Measurements from ENCODE around the gene FAM131C. TPM values are rescaled to one million over a fixed set of nuclear protein-coding genes. Genes with fewer than 3 reads are reported as not detected.

The FAM131C gene
- polyA plus RNA-seq, 4 donors, result 0.21 to 1.6 (median 0.45) TPM; not detected in 1

DNA sequence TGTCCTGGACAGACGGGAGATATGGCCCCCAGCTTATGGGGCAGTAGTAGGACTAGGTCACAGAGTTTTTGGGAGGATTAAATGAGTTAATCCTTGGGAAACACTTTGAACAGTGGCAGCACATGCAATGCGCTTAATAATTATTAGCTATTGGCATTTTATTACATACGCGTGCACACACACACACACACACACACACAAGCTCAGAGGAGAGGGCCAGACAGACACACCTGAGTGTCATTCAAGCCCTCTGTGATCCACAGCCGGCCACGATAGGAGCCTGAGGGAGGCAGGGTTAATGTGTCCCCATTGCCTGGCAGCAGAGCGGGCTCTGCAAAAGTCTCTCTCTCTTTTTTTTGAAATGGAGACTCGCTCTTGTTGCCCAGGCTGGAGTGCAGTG, 44.5 kb upstream of the FAM131C start:
- no peak for DNase-seq
- Histone ChIP-seq H3K4me1 (ENCODE audit: control insufficient read depth in 3 of 3, insufficient read depth in 2 of 3, low read depth in 1 of 3, low read length in 2 of 3) (peaks cover 0 to 5% (median 0%) of the 10 kb centered on the region in 3 donors), H3K36me3 (ENCODE audit: control insufficient read depth in 3 of 3, insufficient read depth in 2 of 3, low read depth in 1 of 3, low read length in 3 of 3) (peaks cover 0 to 5% (median 0%) of the 10 kb centered on the region in 3 donors), H3K27me3 (ENCODE audit: control insufficient read depth in 3 of 3, insufficient read depth in 3 of 3, low read length in 3 of 3) (no peaks in the 10 kb centered on the region), H3K9me3 (ENCODE audit: control insufficient read depth in 2 of 2, insufficient read depth in 1 of 2, low read depth in 1 of 2, low read length in 1 of 2) (no peaks in the 10 kb centered on the region), H3K4me3 (ENCODE audit: low read depth in 1 of 3, low read length in 3 of 3) (no peak overlapping the region), H3K27ac (ENCODE audit: low read depth in 1 of 3, low read length in 2 of 3) (no peak overlapping the region)
- WGBS, 3 donors, result 53 to 73% (median 60%) methylated on average over 8 of the region's 8 CpGs
- FAIRE-seq, result no peak

DNA sequence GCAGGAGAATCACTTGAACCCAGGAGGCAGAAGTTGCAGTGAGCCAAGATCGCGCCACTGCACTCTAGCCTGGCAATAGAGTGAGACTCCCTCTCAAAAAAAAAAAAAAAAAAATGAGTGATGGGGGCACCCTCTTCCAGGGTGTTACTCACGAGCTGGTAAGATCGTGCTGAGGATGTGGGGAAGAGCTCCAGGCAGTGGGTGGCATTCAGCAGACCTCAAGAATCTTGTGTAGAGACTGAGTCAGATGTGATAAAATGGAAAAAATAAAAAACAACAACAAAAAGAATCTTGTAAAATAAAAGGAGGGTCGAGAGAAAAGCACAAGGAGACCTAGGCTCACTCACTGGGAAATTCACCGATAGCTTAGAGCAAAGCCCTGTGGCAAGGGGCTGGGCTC, 43.9 kb upstream of the FAM131C start:
- DNase-seq (no peak), FAIRE-seq (no peak)
- H3K9me3 ChIP-seq (ENCODE audit: control insufficient read depth in 2 of 2, insufficient read depth in 1 of 2, low read depth in 1 of 2, low read length in 1 of 2), result no peaks in the 10 kb centered on the region
- no peak overlapping the region for H3K27ac ChIP-seq (ENCODE audit: low read depth in 1 of 3, low read length in 2 of 3)
- WGBS, 3 donors, result 84 to 90% (median 87%) methylated on average over 6 of the region's 6 CpGs
- peaks cover 0 to 11% (median 0%) of the 10 kb centered on the region in 3 donors for H3K4me1 ChIP-seq (ENCODE audit: control insufficient read depth in 3 of 3, insufficient read depth in 2 of 3, low read depth in 1 of 3, low read length in 2 of 3)
- no peaks in the 10 kb centered on the region for H3K36me3 ChIP-seq (ENCODE audit: control insufficient read depth in 3 of 3, insufficient read depth in 2 of 3, low read depth in 1 of 3, low read length in 3 of 3)
- H3K27me3 ChIP-seq (ENCODE audit: control insufficient read depth in 3 of 3, insufficient read depth in 3 of 3, low read length in 3 of 3), result no peaks in the 10 kb centered on the region
- no peak overlapping the region for H3K4me3 ChIP-seq (ENCODE audit: low read depth in 1 of 3, low read length in 3 of 3)

DNA sequence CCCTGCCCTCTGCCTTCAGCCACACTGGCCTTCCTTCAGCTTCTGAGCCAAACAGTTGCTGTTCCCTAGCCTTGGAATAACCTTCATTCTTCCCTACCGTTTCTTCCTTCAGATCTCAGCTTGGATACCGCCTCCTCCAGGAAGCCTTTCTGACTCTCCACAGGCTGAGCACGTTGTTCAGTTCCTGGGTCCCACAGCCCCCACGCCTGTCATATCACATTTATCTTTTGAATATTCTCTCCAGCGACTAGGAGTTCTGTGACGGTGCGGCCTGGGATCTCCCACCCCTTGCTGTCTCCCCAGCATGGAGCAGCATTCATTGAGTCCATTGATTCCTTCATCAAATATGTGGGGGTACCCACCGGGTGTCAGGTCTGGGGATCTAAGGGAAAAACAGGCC, 43.2 kb upstream of the FAM131C start:
- FAIRE-seq (no peak), DNase-seq (no peak)
- WGBS, 3 donors, result 83 to 84% (median 83%) methylated on average over 8 of the region's 8 CpGs
- Histone ChIP-seq H3K27ac (ENCODE audit: low read depth in 1 of 3, low read length in 2 of 3) (no peak overlapping the region), H3K36me3 (ENCODE audit: control insufficient read depth in 3 of 3, insufficient read depth in 2 of 3, low read depth in 1 of 3, low read length in 3 of 3) (no peaks in the 10 kb centered on the region), H3K27me3 (ENCODE audit: control insufficient read depth in 3 of 3, insufficient read depth in 3 of 3, low read length in 3 of 3) (no peaks in the 10 kb centered on the region), H3K4me1 (ENCODE audit: control insufficient read depth in 3 of 3, insufficient read depth in 2 of 3, low read depth in 1 of 3, low read length in 2 of 3) (peaks cover 0 to 18% (median 0%) of the 10 kb centered on the region in 3 donors), H3K9me3 (ENCODE audit: control insufficient read depth in 2 of 2, insufficient read depth in 1 of 2, low read depth in 1 of 2, low read length in 1 of 2) (no peaks in the 10 kb centered on the region), H3K4me3 (ENCODE audit: low read depth in 1 of 3, low read length in 3 of 3) (no peak overlapping the region)

- no peaks in the 10 kb centered on the region for H3K9me3 ChIP-seq (ENCODE audit: control insufficient read depth in 2 of 2, insufficient read depth in 1 of 2, low read depth in 1 of 2, low read length in 1 of 2)
These were observed 42.6 kb upstream of the FAM131C start for GRCh38 chr1:16116002-16116401.

GRCh38 chr1:16115468-16115983, 42.1 kb upstream of the FAM131C start:
- H3K27ac ChIP-seq (ENCODE audit: low read depth in 1 of 3, low read length in 2 of 3), result no peak overlapping the region
- peaks cover 0 to 22% (median 0%) of the 10 kb centered on the region in 3 donors for H3K4me1 ChIP-seq (ENCODE audit: control insufficient read depth in 3 of 3, insufficient read depth in 2 of 3, low read depth in 1 of 3, low read length in 2 of 3)
- WGBS, 3 donors, result 71 to 81% (median 77%) methylated on average over 6 of the region's 6 CpGs
- H3K9me3 ChIP-seq (ENCODE audit: control insufficient read depth in 2 of 2, insufficient read depth in 1 of 2, low read depth in 1 of 2, low read length in 1 of 2), result no peaks in the 10 kb centered on the region
- no peak overlapping the region for H3K4me3 ChIP-seq (ENCODE audit: low read depth in 1 of 3, low read length in 3 of 3)
- H3K36me3 ChIP-seq (ENCODE audit: control insufficient read depth in 3 of 3, insufficient read depth in 2 of 3, low read depth in 1 of 3, low read length in 3 of 3), result no peaks in the 10 kb centered on the region
- H3K27me3 ChIP-seq (ENCODE audit: control insufficient read depth in 3 of 3, insufficient read depth in 3 of 3, low read length in 3 of 3), result no peaks in the 10 kb centered on the region
- DNase-seq, result no peak
- FAIRE-seq, result no peak

More at GRCh38 chr1:16116002-16116401, 42.6 kb upstream of the FAM131C start:
- no peak for DNase-seq
- FAIRE-seq, result no peak
- Histone ChIP-seq H3K4me1 (ENCODE audit: control insufficient read depth in 3 of 3, insufficient read depth in 2 of 3, low read depth in 1 of 3, low read length in 2 of 3) (peaks cover 0 to 22% (median 0%) of the 10 kb centered on the region in 3 donors), H3K27ac (ENCODE audit: low read depth in 1 of 3, low read length in 2 of 3) (no peak overlapping the region), H3K4me3 (ENCODE audit: low read depth in 1 of 3, low read length in 3 of 3) (no peak overlapping the region), H3K27me3 (ENCODE audit: control insufficient read depth in 3 of 3, insufficient read depth in 3 of 3, low read length in 3 of 3) (no peaks in the 10 kb centered on the region), H3K36me3 (ENCODE audit: control insufficient read depth in 3 of 3, insufficient read depth in 2 of 3, low read depth in 1 of 3, low read length in 3 of 3) (no peaks in the 10 kb centered on the region)
- WGBS, 3 donors, result 80 to 85% (median 80%) methylated on average over 15 to 16 of the region's 16 CpGs

DNA sequence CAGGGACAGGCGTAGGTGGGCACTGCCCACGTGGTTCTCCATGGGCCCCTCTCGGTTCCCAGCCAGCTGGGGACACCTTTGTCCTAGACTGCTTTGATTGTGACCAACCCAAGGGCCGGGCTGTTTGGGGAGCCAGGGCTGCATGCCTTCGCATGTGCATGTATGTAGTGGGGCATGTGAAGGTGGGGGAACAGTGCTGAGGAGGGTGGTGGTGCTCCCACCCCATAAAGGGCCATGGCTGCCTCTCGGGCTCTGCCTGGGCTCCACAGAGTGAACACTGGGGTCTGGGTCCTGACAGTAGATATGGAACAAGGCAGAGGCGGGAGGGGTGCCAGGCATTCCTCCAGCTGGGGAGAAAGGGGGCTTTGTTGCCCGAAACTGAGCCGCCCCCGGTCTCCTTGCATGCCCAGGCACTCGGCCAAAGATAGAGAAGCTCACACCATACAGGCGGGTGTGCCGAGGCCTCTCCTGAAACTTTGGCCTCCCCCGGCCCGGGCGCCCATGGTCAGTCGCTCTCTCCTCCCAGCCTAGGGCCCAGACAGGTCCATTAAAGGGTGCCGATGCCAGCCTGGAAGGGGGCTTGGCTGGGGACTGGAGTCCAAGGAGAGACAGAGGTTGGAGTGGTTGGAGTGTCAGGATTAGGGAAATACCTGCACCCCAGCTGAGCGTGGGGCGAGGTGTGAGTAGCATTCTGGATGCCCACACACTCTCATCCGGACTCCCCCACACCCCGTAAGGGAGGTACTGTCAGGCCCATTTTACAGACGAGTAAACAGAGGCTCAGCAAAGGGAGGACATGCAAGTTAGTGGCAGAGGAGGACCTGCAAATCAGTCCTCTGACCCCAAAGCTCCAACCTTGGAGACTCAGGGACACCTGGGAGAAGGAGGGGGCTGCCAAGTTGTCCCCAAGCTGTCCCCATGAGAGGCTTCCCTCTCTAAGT, 41.3 kb upstream of the FAM131C start:
- no peaks in the 10 kb centered on the region for H3K27me3 ChIP-seq (ENCODE audit: control insufficient read depth in 3 of 3, insufficient read depth in 3 of 3, low read length in 3 of 3)
- H3K4me1 ChIP-seq (ENCODE audit: control insufficient read depth in 3 of 3, insufficient read depth in 2 of 3, low read depth in 1 of 3, low read length in 2 of 3), result peaks cover 0 to 22% (median 0%) of the 10 kb centered on the region in 3 donors
- DNase-seq (no peak), FAIRE-seq (no peak)
- H3K27ac ChIP-seq (ENCODE audit: low read depth in 1 of 3, low read length in 2 of 3), result no peak overlapping the region
- H3K36me3 ChIP-seq (ENCODE audit: control insufficient read depth in 3 of 3, insufficient read depth in 2 of 3, low read depth in 1 of 3, low read length in 3 of 3), result no peaks in the 10 kb centered on the region
- WGBS, 3 donors, result 76 to 82% (median 82%) methylated on average over 22 to 23 of the region's 23 CpGs
- H3K9me3 ChIP-seq (ENCODE audit: control insufficient read depth in 2 of 2, insufficient read depth in 1 of 2, low read depth in 1 of 2, low read length in 1 of 2), result peaks cover 0 to 3% of the 10 kb centered on the region in 2 donors
- no peak overlapping the region for H3K4me3 ChIP-seq (ENCODE audit: low read depth in 1 of 3, low read length in 3 of 3)

- Histone ChIP-seq H3K27ac (ENCODE audit: low read depth in 1 of 3, low read length in 2 of 3) (no peak overlapping the region), H3K36me3 (ENCODE audit: control insufficient read depth in 3 of 3, insufficient read depth in 2 of 3, low read depth in 1 of 3, low read length in 3 of 3) (no peaks in the 10 kb centered on the region), H3K9me3 (ENCODE audit: control insufficient read depth in 2 of 2, insufficient read depth in 1 of 2, low read depth in 1 of 2, low read length in 1 of 2) (peaks cover 0 to 15% of the 10 kb centered on the region in 2 donors), H3K4me3 (ENCODE audit: low read depth in 1 of 3, low read length in 3 of 3) (no peak overlapping the region), H3K4me1 (ENCODE audit: control insufficient read depth in 3 of 3, insufficient read depth in 2 of 3, low read depth in 1 of 3, low read length in 2 of 3) (peaks cover 0 to 22% (median 0%) of the 10 kb centered on the region in 3 donors), H3K27me3 (ENCODE audit: control insufficient read depth in 3 of 3, insufficient read depth in 3 of 3, low read length in 3 of 3) (peaks cover 0 to 2% (median 0%) of the 10 kb centered on the region in 3 donors)
- FAIRE-seq (no peak), DNase-seq (peak in 1 of 2 donors; percentile 47)
- 50 to 63% (median 52%) methylated on average over 13 to 14 of the region's 14 CpGs for WGBS, 3 donors
These were observed 39.4 kb upstream of the FAM131C start for GRCh38 chr1:16112596-16113555.

Measured in small intestine (tissue), 7 donors.